IMR-90 (cell line): ENCODE results near the gene SLC9A9. TPM values are rescaled to one million over a fixed set of nuclear protein-coding genes. Genes with fewer than 3 reads are reported as not detected.
A peak's percentile ranks its signal among the peaks of the same experiment; 100 is the strongest.

ENCODE experiments used
- ATAC-seq: fragments of 200-7000 bp; cut with Tn5 transposase; 2 replicates; pipeline ENCODE4 v1.9.1; 2020; ENCODE audit warnings: low read depth, mild to moderate bottlenecking, moderate library complexity
- BruUV-seq: library from RNA; stranded (reverse); fragments of 400-500 nt; replicated peaks from 2 replicates; lab custom pipeline; 2021; lab: Mats Ljungman, UMichigan
- CTCF ChIA-PET: fragments of 300-600 bp; formaldehyde crosslinking; extraction: SDS; loops from one replicate; lab custom pipeline; 2021; ENCODE audit warnings: antibody characterized with exemption; lab: Yijun Ruan, JAX
- POLR2A ChIA-PET: fragments of 300-600 bp; sonication (Branson Sonifier 250); formaldehyde crosslinking; loops from one replicate; lab custom pipeline; 2022; ENCODE audit warnings: antibody characterized with exemption; ENCODE audit not compliant: unreplicated experiment; lab: Charles Lee
- DNase-seq: peaks from one replicate; pipeline ENCODE4 v3.0.0; 2013
- H2AFZ ChIP-seq: replicated peaks from 2 replicates; pipeline ENCODE3; 2013; ENCODE audit warnings: low read length, mild to moderate bottlenecking; ENCODE audit not compliant: poor library complexity
- H2AK5ac ChIP-seq: 2 replicates; pipeline ENCODE4 v1.6.1; 2013; ENCODE audit warnings: low read depth, low read length, inconsistent platforms
- H2AK9ac ChIP-seq: replicated peaks from 2 replicates; pipeline ENCODE3; 2013; ENCODE audit warnings: mild to moderate bottlenecking, low read depth, low read length, moderate library complexity; ENCODE audit not compliant: poor library complexity
- H2BK120ac ChIP-seq: 2 replicates; pipeline ENCODE4 v1.6.1; 2013; ENCODE audit warnings: low read depth, low read length, inconsistent platforms
- H2BK15ac ChIP-seq: 3 replicates; pipeline ENCODE4 v1.6.1; 2013; ENCODE audit warnings: low read depth, low read length, inconsistent platforms
- H2BK20ac ChIP-seq: 2 replicates; pipeline ENCODE4 v1.6.1; 2013; ENCODE audit warnings: low read depth, mild to moderate bottlenecking, inconsistent platforms, low read length, moderate library complexity
- H2BK5ac ChIP-seq: 2 replicates; pipeline ENCODE4 v1.6.1; 2013; ENCODE audit warnings: mild to moderate bottlenecking, low read depth, low read length, inconsistent platforms; ENCODE audit not compliant: poor library complexity, severe bottlenecking
- H3K14ac ChIP-seq: replicated peaks from 2 replicates; pipeline ENCODE4 v1.6.1; 2013; ENCODE audit warnings: low read depth, low read length, inconsistent platforms
- H3K18ac ChIP-seq: 2 replicates; pipeline ENCODE4 v1.6.1; 2013; ENCODE audit warnings: low read depth, low read length, control low read depth
- H3K23ac ChIP-seq: 2 replicates; pipeline ENCODE4 v1.6.1; 2013; ENCODE audit warnings: low read depth, low read length, inconsistent platforms
- H3K27ac ChIP-seq: 2 replicates; pipeline ENCODE4 v1.5.1; 2013; ENCODE audit warnings: mild to moderate bottlenecking, control low read depth, low read length; ENCODE audit not compliant: insufficient read depth
- H3K27me3 ChIP-seq: 2 replicates; pipeline ENCODE4 v1.6.1; 2013; ENCODE audit warnings: low read length; ENCODE audit not compliant: control insufficient read depth, insufficient read depth
- H3K36me3 ChIP-seq: 2 replicates; pipeline ENCODE4 v1.6.1; 2013; ENCODE audit warnings: low read length, mixed read lengths; ENCODE audit not compliant: control insufficient read depth, insufficient read depth
- H3K4ac ChIP-seq: 2 replicates; pipeline ENCODE4 v1.6.1; 2013; ENCODE audit warnings: low read depth, low read length, inconsistent platforms
- H3K4me1 ChIP-seq: 2 replicates; pipeline ENCODE4 v1.6.1; 2013; ENCODE audit warnings: low read length, mixed read lengths; ENCODE audit not compliant: control insufficient read depth, insufficient read depth
- H3K4me2 ChIP-seq: 2 replicates; pipeline ENCODE4 v1.6.1; 2013; ENCODE audit warnings: low read depth, mild to moderate bottlenecking, control low read depth, low read length, moderate library complexity
- H3K4me3 ChIP-seq: 2 replicates; pipeline ENCODE4 v1.5.1; 2013; ENCODE audit warnings: low read depth, mild to moderate bottlenecking, control low read depth, low read length, moderate library complexity; ENCODE audit not compliant: insufficient read depth
- H3K56ac ChIP-seq: 2 replicates; pipeline ENCODE4 v1.6.1; 2013; ENCODE audit warnings: low read length, inconsistent platforms; ENCODE audit not compliant: insufficient read depth; ENCODE audit errors: extremely low read depth
- H3K79me1 ChIP-seq, 2 experiments: 2 replicates each; pipeline ENCODE4 v1.6.1; 2013; ENCODE audit warnings: low read length in 2 of 2, inconsistent platforms in 1 of 2, low read depth in 1 of 2
- H3K9ac ChIP-seq: 2 replicates; pipeline ENCODE4 v1.6.1; 2013; ENCODE audit warnings: low read depth, low read length, control low read depth
- H3K9me1 ChIP-seq: 2 replicates; pipeline ENCODE4 v1.6.1; 2013; ENCODE audit warnings: low read length, inconsistent platforms; ENCODE audit not compliant: insufficient read depth
- H3K9me3 ChIP-seq: 2 replicates; pipeline ENCODE4 v1.6.1; 2013; ENCODE audit warnings: low read length; ENCODE audit not compliant: control insufficient read depth, insufficient read depth
- H4K20me1 ChIP-seq: 2 replicates; pipeline ENCODE4 v1.6.1; 2013; ENCODE audit warnings: low read length, inconsistent platforms; ENCODE audit not compliant: insufficient read depth
- H4K5ac ChIP-seq: 2 replicates; pipeline ENCODE4 v1.6.1; 2013; ENCODE audit warnings: mild to moderate bottlenecking, low read depth, low read length, control low read depth
- H4K8ac ChIP-seq, 2 experiments: 2 replicates each; pipeline ENCODE4 v1.6.1; 2013; ENCODE audit warnings: low read depth in 2 of 2, low read length in 2 of 2, control low read depth in 1 of 2, inconsistent platforms in 1 of 2
- H4K91ac ChIP-seq: 2 replicates; pipeline ENCODE4 v1.6.1; 2013; ENCODE audit warnings: low read depth, low read length, inconsistent platforms; ENCODE audit not compliant: insufficient read depth
- CHD1 ChIP-seq: IDR thresholded peaks from 2 replicates; pipeline ENCODE4 v1.6.1; 2012; ENCODE audit warnings: low read depth, low read length, improper control_type of control experiment
- MAFK ChIP-seq: IDR thresholded peaks from 2 replicates; pipeline ENCODE4 v1.6.1; 2012; ENCODE audit warnings: low read depth, low read length, improper control_type of control experiment
- MAZ ChIP-seq: IDR thresholded peaks from 2 replicates; pipeline ENCODE4 v1.6.1; 2012; ENCODE audit warnings: low read depth, mild to moderate bottlenecking, low read length, improper control_type of control experiment, moderate library complexity, borderline replicate concordance
- POLR2A ChIP-seq: IDR thresholded peaks from 2 replicates; pipeline ENCODE4 v1.6.1; 2012; ENCODE audit warnings: mild to moderate bottlenecking, low read depth, low read length
- SMC3 ChIP-seq: fragments of 150-350 bp; IDR thresholded peaks from 2 replicates; pipeline ENCODE4 v1.6.1; 2016; ENCODE audit warnings: low read depth, mild to moderate bottlenecking, antibody characterized with exemption, low read length, moderate library complexity
- dilution Hi-C: fragments of 300-500 bp; cut with HindIII; formaldehyde crosslinking; loops from one replicate; pipeline ENCODE4 v1.14.3; 2018; ENCODE audit warnings: low sequenced_read_pairs; ENCODE audit not compliant: unreplicated experiment
- in situ Hi-C: fragments of 300-500 bp; cut with MboI; formaldehyde crosslinking; loops from 3 replicates; pipeline ENCODE4 v1.14.3; 2019; ENCODE audit warnings: low sequenced_read_pairs, inconsistent platforms, mixed read lengths
- intact Hi-C: fragments of 100-400 bp; cut with micrococcal nuclease; formaldehyde crosslinking; loops from 2 replicates; pipeline ENCODE4 v1.10.0; 2022
- polyA plus RNA-seq, 3 experiments: library from polyadenylated mRNA; depleted of rRNA; stranded (reverse); fragments of >200 nt; gene quantifications; 2 replicates each; pipeline ENCODE4 v1.2.3, GENCODE V29; 2012; ENCODE audit warnings: low replicate concordance in 1 of 3
- total RNA-seq: library from RNA; depleted of rRNA; stranded (reverse); fragments of >200 nt; gene quantifications from 2 replicates; pipeline ENCODE4 v1.2.3, GENCODE V29; 2012

SLC9A9 gene
- total and polyA plus RNA-seq, 2 of the 4 experiments (the other 2 are of a cell fraction): 1.4 to 2.3 TPM

GRCh38 chr3:143832433-143832832, 15.8 kb downstream of the SLC9A9 start:
- Histone ChIP-seq H2BK15ac (no peak overlapping the region), H3K14ac (no peak overlapping the region), H4K5ac (no peak overlapping the region), H3K9me1 (no peaks in the 10 kb centered on the region), H2AFZ (no peak overlapping the region), H2AK5ac (no peak overlapping the region), H3K18ac (no peak overlapping the region), H3K36me3 (no peaks in the 10 kb centered on the region), H4K91ac (no peak overlapping the region), H2AK9ac (no peak overlapping the region), H2BK120ac (no peak overlapping the region), H3K4ac (no peak overlapping the region), H3K4me3 (no peak overlapping the region), H3K27me3 (no peaks in the 10 kb centered on the region), H3K9ac (no peak overlapping the region), H3K79me1 (no peaks in the 10 kb centered on the region), H4K20me1 (no peaks in the 10 kb centered on the region), H3K23ac (no peak overlapping the region), H2BK5ac (no peak overlapping the region), H3K56ac (no peak overlapping the region), H3K9me3 (no peaks in the 10 kb centered on the region), H3K4me2 (no peak overlapping the region), H4K8ac (no peak overlapping the region), H3K4me1 (no peaks in the 10 kb centered on the region), H2BK20ac (no peak overlapping the region), H3K27ac (no peak overlapping the region)
- TF ChIP-seq MAFK (no peak), POLR2A (no peak), MAZ (no peak), SMC3 (no peak), CHD1 (no peak)
- dilution Hi-C loops (no loop called here), intact Hi-C loops (no loop called here), in situ Hi-C loops (no loop called here)
- DNase-seq (peak; percentile 30), ATAC-seq (no peak)
- BruUV-seq: no TSS peak
- ChIA-PET POLR2A (no interaction called here), CTCF (no interaction called here)
